GM12872 (cell line): ENCODE results near the gene MN1.

Experiments
- CTCF ChIP-seq: IDR thresholded peaks from 3 replicates; pipeline ENCODE4 v1.5.1; 2011; ENCODE audit warnings: low read depth, mild to moderate bottlenecking, low read length, moderate library complexity; ENCODE audit not compliant: insufficient read depth

MN1 gene

DNA sequence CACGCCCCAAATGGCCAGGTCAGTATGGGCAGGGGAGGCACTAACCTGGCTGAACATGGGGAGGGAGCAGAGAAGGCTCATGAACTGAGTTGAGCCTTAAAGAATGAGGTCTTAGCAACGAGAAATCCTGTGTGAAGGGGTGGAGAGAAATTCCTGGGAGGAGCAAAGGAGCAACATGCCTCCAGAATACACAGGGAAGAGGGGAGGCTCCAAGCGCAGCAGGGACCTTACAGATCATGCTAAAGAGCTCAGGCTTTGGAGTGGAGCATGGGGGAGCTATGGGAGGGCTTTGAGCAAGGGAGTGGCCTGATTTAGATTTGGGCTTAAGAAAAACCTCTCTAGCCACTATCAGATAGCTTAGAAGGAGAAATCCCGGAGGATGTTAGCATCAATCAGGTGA lies 88.1 kb downstream of the MN1 start:
- TF ChIP-seq CTCF = no peak

GRCh38 chr22:27711756-27712155 lies 89.8 kb downstream of the MN1 start:
- no peak for TF ChIP-seq CTCF

GRCh38 chr22:27711012-27711411 lies 90.5 kb downstream of the MN1 start:
- no peak for TF ChIP-seq CTCF

DNA sequence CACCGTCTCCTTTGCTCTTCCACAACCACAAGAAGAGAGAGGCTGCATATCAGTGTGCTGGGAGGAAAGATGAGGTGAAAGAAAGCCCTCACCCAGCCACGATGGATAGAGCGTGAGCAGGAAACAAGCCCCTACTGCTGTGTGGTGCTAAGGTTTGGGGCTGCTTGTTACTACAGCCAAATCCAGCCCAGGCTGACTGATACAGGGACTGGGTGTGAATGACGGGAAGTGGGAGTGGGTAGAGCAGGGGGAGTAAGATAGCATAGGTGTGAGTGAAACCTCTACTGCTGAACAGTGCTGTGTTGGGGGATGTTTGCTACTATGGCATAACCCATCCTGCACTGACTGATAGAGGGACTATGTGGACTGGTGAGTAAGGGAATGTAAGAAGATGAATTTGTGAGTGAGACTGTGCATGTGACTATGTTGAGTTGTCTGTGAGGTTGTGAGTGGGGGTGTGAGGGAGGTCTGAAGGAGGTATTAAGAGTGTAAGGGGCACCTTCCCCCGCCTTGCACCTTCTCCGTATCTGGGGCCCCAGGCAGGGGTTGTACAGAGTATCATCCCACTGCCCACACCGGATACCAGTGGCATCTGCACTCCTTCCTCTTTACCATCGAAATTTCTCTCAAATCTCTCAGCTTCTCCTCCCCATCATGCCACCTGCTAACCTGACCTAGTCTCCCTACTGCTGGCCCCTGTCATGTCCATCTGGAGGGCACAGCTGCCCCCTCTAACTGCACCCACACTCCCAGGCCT lies 91.5 kb downstream of the MN1 start:
- no peak for TF ChIP-seq CTCF

DNA sequence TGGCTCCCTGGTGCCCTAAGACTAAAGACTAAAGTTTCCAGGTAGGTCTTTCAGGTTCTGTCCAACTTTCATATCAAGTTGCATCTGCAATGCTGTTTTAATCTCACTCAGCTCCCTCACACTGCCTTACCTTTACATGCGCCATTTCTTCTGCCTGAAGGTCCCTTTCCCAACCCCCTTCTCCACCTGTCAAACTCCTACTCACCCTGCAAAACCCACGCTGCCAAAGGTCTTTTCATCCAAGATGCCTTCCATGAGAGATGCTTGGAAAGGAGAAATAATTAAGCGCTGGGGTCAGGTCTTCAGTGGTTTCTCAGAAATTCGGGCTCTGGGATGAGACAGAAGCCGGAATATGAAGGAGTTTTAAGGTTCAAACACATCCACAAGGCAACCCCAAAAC lies 95.1 kb downstream of the MN1 start:
- TF ChIP-seq CTCF = no peak

GRCh38 chr22:27705408-27706080 lies 96.0 kb downstream of the MN1 start:
- no peak for TF ChIP-seq CTCF

DNA sequence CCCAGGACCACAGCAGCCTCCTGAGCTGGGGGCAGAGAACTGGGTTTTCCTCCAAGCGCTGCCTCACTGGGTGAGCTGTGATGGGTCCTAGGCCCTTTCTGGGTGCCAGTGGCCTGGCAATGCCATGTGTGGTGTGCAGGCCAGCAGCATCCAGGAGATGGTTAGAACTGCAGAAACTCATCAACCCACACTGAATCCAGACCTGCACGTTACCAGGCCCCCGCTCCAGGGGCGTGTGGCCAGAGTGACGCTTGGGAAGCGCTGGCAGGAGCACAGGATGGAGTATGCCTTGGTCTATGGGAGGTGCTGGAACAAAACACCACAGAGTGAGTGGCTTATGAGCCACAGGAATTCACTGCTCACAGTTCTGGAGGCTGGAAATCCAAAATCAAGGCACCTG lies 97.0 kb downstream of the MN1 start:
- no peak for TF ChIP-seq CTCF
